ENCODE data around the gene LHFPL5.

- TF ChIP-seq CTCF (IDR thresholded peaks at IDR 0.05 in 2 of 3, conservative IDR thresholded peaks at IDR 0.05 in 1 of 3; ENCODE audit: borderline replicate concordance in 1 of 3, insufficient read depth in 1 of 3, low read depth in 2 of 3, low read length in 2 of 3) (no peak), EZH2 (IDR thresholded peaks at IDR 0.05) (no peak), ZFX (IDR thresholded peaks at IDR 0.05) (no peak), POLR2AphosphoS5 (IDR thresholded peaks at IDR 0.05; ENCODE audit: low read depth, low read length) (no peak), CEBPB (IDR thresholded peaks at IDR 0.05; ENCODE audit: low read depth) (no peak), ELF1 (IDR thresholded peaks at IDR 0.05; ENCODE audit: borderline replicate concordance, low read depth) (no peak), TCF7L2 (IDR thresholded peaks at IDR 0.05; ENCODE audit: borderline replicate concordance, extremely low read depth, insufficient read depth, insufficient read length) (no peak), POLR2A (IDR thresholded peaks at IDR 0.05; ENCODE audit: borderline replicate concordance, extremely low read depth, insufficient read depth, insufficient read length) (no peak), SP1 (IDR thresholded peaks at IDR 0.05; ENCODE audit: low read depth) (no peak), REST (IDR thresholded peaks at IDR 0.05; ENCODE audit: low read depth) (no peak)
These were observed 16.6 kb upstream of the LHFPL5 start for GRCh38 chr6:35788423-35788982.
